MM.1S (cell line): ENCODE measurements around the gene PCGF3.
A peak's percentile ranks its signal among the peaks of the same experiment; 100 is the strongest.

Source experiments
- DNase-seq: peaks from one replicate; pipeline ENCODE4 v3.0.0-alpha.2; 2015
- H2AFZ ChIP-seq: fragments of 300-600 bp; sonication (generic); 2 replicates; pipeline ENCODE4 v1.6.0; 2016; ENCODE audit warnings: antibody characterized with exemption, low read length
- H3F3A ChIP-seq: fragments of 300-600 bp; sonication (generic); 2 replicates; pipeline ENCODE4 v1.6.1; 2016; ENCODE audit warnings: mild to moderate bottlenecking, antibody characterized with exemption, low read length, moderate library complexity, mixed read lengths; ENCODE audit not compliant: insufficient read depth
- H3K27ac ChIP-seq: fragments of 300-600 bp; sonication (generic); 2 replicates; pipeline ENCODE4 v1.5.1; 2016; ENCODE audit warnings: mild to moderate bottlenecking, low read length
- H3K27me3 ChIP-seq: fragments of 300-600 bp; sonication (generic); replicated peaks from 2 replicates; pipeline ENCODE4 v1.6.0; 2016; ENCODE audit warnings: low read length; ENCODE audit not compliant: insufficient read depth
- H3K36me3 ChIP-seq: fragments of 300-600 bp; sonication (generic); replicated peaks from 2 replicates; pipeline ENCODE4 v1.6.1; 2016; ENCODE audit warnings: mild to moderate bottlenecking, low read length, mixed read lengths; ENCODE audit not compliant: insufficient read depth
- H3K4me1 ChIP-seq: fragments of 300-600 bp; sonication (generic); 2 replicates; pipeline ENCODE4 v1.6.1; 2016; ENCODE audit warnings: low read length, mixed read lengths
- H3K4me2 ChIP-seq: fragments of 300-600 bp; sonication (generic); 2 replicates; pipeline ENCODE4 v1.6.0; 2016; ENCODE audit warnings: low read depth, low read length
- H3K4me3 ChIP-seq: fragments of 300-600 bp; sonication (generic); 2 replicates; pipeline ENCODE4 v1.5.1; 2016; ENCODE audit warnings: low read length, mixed read lengths
- H3K79me2 ChIP-seq: fragments of 300-600 bp; sonication (generic); 2 replicates; pipeline ENCODE4 v1.6.1; 2016; ENCODE audit warnings: mixed run types, low read length, mixed read lengths
- H3K9ac ChIP-seq: fragments of 300-600 bp; sonication (generic); 2 replicates; pipeline ENCODE4 v1.6.1; 2016; ENCODE audit warnings: low read length, mixed read lengths
- H3K9me2 ChIP-seq: fragments of 300-600 bp; sonication (generic); replicated peaks from 2 replicates; pipeline ENCODE4 v1.6.1; 2016; ENCODE audit warnings: mild to moderate bottlenecking, low read length, mixed read lengths; ENCODE audit not compliant: insufficient read depth
- H3K9me3 ChIP-seq: fragments of 300-600 bp; sonication (generic); replicated peaks from 2 replicates; pipeline ENCODE4 v1.6.1; 2016; ENCODE audit warnings: mild to moderate bottlenecking, low read length, mixed read lengths; ENCODE audit not compliant: insufficient read depth
- H4K20me1 ChIP-seq: fragments of 300-600 bp; sonication (generic); 2 replicates; pipeline ENCODE4 v1.6.1; 2016; ENCODE audit warnings: mild to moderate bottlenecking, low read length, moderate library complexity, mixed read lengths; ENCODE audit not compliant: insufficient read depth
- CTCF ChIP-seq: fragments of 300-600 bp; sonication (generic); IDR thresholded peaks from 2 replicates; pipeline ENCODE4 v1.5.1; 2016; ENCODE audit warnings: antibody characterized with exemption, low read length, mixed read lengths
- EZH2 ChIP-seq: fragments of 300-600 bp; sonication (generic); optimal IDR thresholded peaks from 2 replicates; pipeline ENCODE3; 2017; ENCODE audit warnings: low read depth, mild to moderate bottlenecking, antibody characterized with exemption, low read length, mixed read lengths
- EZH2phosphoT487 ChIP-seq: fragments of 300-600 bp; sonication (generic); IDR thresholded peaks from 2 replicates; pipeline ENCODE4 v1.6.1; 2018; ENCODE audit warnings: antibody characterized with exemption, low read length

The PCGF3 gene

DNA sequence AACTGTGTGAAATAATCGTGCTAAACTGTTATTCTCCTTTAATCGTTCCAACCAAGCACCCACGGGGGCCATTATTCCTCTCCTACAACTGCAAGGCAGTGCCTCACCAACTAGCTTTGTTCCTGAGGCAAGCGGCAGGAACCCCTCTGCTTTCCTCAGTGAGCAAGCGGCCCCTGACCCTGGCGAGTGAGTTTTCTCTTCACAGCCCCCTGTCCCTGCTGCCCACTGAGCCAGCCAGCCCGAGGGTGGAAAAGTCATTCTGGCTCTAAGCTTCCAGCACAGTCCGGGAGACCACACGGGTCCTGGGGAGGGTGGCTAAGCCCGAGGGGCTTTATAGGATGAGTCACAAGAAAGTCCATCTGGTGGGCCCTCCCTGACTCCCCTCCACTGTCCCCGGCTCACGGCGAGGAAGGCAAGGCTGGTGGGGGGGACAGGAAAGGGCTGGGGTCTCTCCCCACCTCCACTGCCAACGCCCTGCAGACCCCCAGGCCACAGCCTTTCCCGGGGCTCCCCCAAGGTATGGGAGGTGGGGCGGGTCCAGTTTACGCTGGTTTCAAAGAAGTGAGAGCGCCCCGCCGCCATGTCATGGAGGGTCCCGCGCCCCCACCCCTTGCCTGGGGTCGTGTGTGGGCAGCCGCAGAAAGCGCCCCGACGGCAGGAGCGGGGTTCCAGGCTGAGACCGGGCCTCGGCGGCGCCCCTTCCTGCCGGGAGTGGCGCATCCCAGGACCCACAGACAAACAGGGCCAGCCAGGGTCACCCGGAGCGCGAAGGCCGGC lies 75.3 kb downstream of the PCGF3 start:
- peak overlapping the region; percentile 90 for H3K4me2 ChIP-seq
- H2AFZ ChIP-seq, result peak overlapping the region; percentile 75
- H3K9me2 ChIP-seq, result no peaks in the 10 kb centered on the region
- H3K79me2 ChIP-seq, result peaks cover 46% of the 10 kb centered on the region
- DNase-seq, result peak; percentile 6
- H3K36me3 ChIP-seq, result peaks cover 20% of the 10 kb centered on the region
- H3K4me3 ChIP-seq, result peak overlapping the region; percentile 98
- H4K20me1 ChIP-seq, result no peaks in the 10 kb centered on the region
- H3K9ac ChIP-seq, result peak overlapping the region; percentile 96
- H3K9me3 ChIP-seq, result no peaks in the 10 kb centered on the region; the same call in 1 of the 2 replicates
- no peaks in the 10 kb centered on the region for H3K4me1 ChIP-seq
- H3F3A ChIP-seq, result no peaks in the 10 kb centered on the region
- no peaks in the 10 kb centered on the region for H3K27me3 ChIP-seq
- TF ChIP-seq CTCF, result no peak
- H3K27ac ChIP-seq, result peak overlapping the region; percentile 81; the same call in 1 of the 2 replicates

GRCh38 chr4:781493-782216 lies 76.0 kb downstream of the PCGF3 start:
- H3K36me3 ChIP-seq, result peaks cover 20% of the 10 kb centered on the region
- H3K9ac ChIP-seq, result peak overlapping the region; percentile 96
- H3K4me3 ChIP-seq, result peak overlapping the region; percentile 98
- H3K4me2 ChIP-seq, result peak overlapping the region; percentile 90
- no peak for TF ChIP-seq CTCF
- TF ChIP-seq EZH2phosphoT487, result no peak
- TF ChIP-seq EZH2, result no peak
- no peaks in the 10 kb centered on the region for H3K9me2 ChIP-seq
- no peaks in the 10 kb centered on the region for H3K4me1 ChIP-seq
- H3F3A ChIP-seq, result no peaks in the 10 kb centered on the region
- no peaks in the 10 kb centered on the region; the same call in 1 of the 2 replicates for H3K9me3 ChIP-seq
- H4K20me1 ChIP-seq, result no peaks in the 10 kb centered on the region
- DNase-seq, result peak; percentile 97
- H3K27me3 ChIP-seq, result no peaks in the 10 kb centered on the region
- H2AFZ ChIP-seq, result peak overlapping the region; percentile 86
- peak overlapping the region; percentile 81 for H3K27ac ChIP-seq
- peaks cover 43% of the 10 kb centered on the region for H3K79me2 ChIP-seq

GRCh38 chr4:784401-785331 lies 79.0 kb downstream of the PCGF3 start:
- H3K36me3 ChIP-seq, result peaks cover 4% of the 10 kb centered on the region
- no peaks in the 10 kb centered on the region; the same call in 1 of the 2 replicates for H3K9me3 ChIP-seq
- DNase-seq, result no peak
- H3K9me2 ChIP-seq, result no peaks in the 10 kb centered on the region
- no peak for TF ChIP-seq CTCF
- no peaks in the 10 kb centered on the region for H3F3A ChIP-seq
- no peak overlapping the region for H2AFZ ChIP-seq
- H3K79me2 ChIP-seq, result peaks cover 19% of the 10 kb centered on the region
- H3K4me1 ChIP-seq, result no peaks in the 10 kb centered on the region
- no peak overlapping the region for H3K27ac ChIP-seq
- no peaks in the 10 kb centered on the region for H4K20me1 ChIP-seq
- H3K4me3 ChIP-seq, result no peak overlapping the region
- no peak overlapping the region for H3K9ac ChIP-seq
- no peaks in the 10 kb centered on the region for H3K27me3 ChIP-seq
- no peak overlapping the region for H3K4me2 ChIP-seq
